ENCODE measurements around the gene NOPCHAP1. TPM values are rescaled to one million over a fixed set of nuclear protein-coding genes. Genes with fewer than 3 reads are reported as not detected.

NOPCHAP1 gene
- total and polyA plus RNA-seq, 11 donors = 3.5 to 14.5 (median 8.5) TPM

- WGBS, 4 donors = 86 to 92% (median 89%) methylated on average over 3 of the region's 3 CpGs
- Histone ChIP-seq H3K4me3 (no peak overlapping the region), H3K4me1 (peaks cover 0 to 12% (median 0%) of the 10 kb centered on the region in 12 donors), H3K27ac (no peak overlapping the region), H3K9me3 (no peaks in the 10 kb centered on the region), H3K36me3 (no peaks in the 10 kb centered on the region), H3K27me3 (peaks cover 0 to 5% (median 0%) of the 10 kb centered on the region in 9 donors)
- intact Hi-C loops (cut with DNase I) = no loop called here
- ATAC-seq (no peak), DNase-seq (no peak)
- TF ChIP-seq CTCF (IDR thresholded peaks at IDR 0.05) = no peak
- no peak for TF ChIP-seq POLR2A (IDR thresholded peaks at IDR 0.05)
These were observed 33.3 kb upstream of the NOPCHAP1 start for GRCh38 chr12:104952816-104953215.

DNA sequence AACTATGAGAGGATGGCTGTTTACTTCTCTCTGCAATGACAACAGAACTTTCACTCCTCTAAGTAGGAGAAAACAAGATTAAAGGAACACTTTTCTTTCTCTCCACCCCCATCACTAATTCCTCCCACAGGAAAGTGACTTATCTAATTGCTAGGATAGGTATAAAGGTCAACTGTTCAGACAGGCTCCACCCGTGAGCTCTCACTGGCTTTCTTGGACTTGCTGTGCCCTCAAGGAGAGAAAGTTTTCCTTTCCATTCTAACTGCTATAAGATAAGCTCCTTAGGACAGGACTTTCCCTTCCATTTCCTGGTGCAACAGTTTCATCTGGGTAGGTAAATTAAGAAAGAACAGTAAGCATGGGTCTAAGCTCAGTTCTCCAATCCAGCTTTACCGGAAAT is 32.8 kb upstream of the NOPCHAP1 start:
- intact Hi-C loops (cut with DNase I) = no loop called here
- Histone ChIP-seq H3K9me3 (no peaks in the 10 kb centered on the region), H3K4me1 (peaks cover 0 to 12% (median 0%) of the 10 kb centered on the region in 12 donors), H3K36me3 (no peaks in the 10 kb centered on the region), H3K4me3 (no peak overlapping the region), H3K27me3 (peaks cover 0 to 5% (median 0%) of the 10 kb centered on the region in 9 donors), H3K27ac (no peak overlapping the region)
- TF ChIP-seq CTCF (IDR thresholded peaks at IDR 0.05) = no peak
- no peak for TF ChIP-seq POLR2A (IDR thresholded peaks at IDR 0.05)
- 67 to 78% (median 72%) methylated on average over 2 of the region's 2 CpGs for WGBS, 4 donors
- DNase-seq = no peak
- ATAC-seq = no peak

GRCh38 chr12:104955703-104956102 is 30.4 kb upstream of the NOPCHAP1 start:
- no peak overlapping the region for H3K4me3 ChIP-seq
- H3K36me3 ChIP-seq = no peaks in the 10 kb centered on the region
- ATAC-seq = no peak
- intact Hi-C loops (cut with DNase I) = no loop called here
- WGBS, 4 donors = 92 to 94% (median 93%) methylated on average over 2 of the region's 2 CpGs
- H3K9me3 ChIP-seq = no peaks in the 10 kb centered on the region
- no peak overlapping the region for H3K27ac ChIP-seq
- peaks cover 0 to 12% (median 0%) of the 10 kb centered on the region in 9 donors for H3K27me3 ChIP-seq
- no peak for DNase-seq
- peaks cover 0 to 28% (median 6%) of the 10 kb centered on the region in 12 donors for H3K4me1 ChIP-seq
- no peak for TF ChIP-seq CTCF (IDR thresholded peaks at IDR 0.05)
- no peak for TF ChIP-seq POLR2A (IDR thresholded peaks at IDR 0.05)

- Histone ChIP-seq H3K36me3 (no peaks in the 10 kb centered on the region), H3K4me3 (peak overlapping the region; percentile 54 to 88 (median 76)), H3K9me3 (no peaks in the 10 kb centered on the region), H3K27me3 (peaks cover 0 to 12% (median 0%) of the 10 kb centered on the region in 9 donors), H3K27ac (peak overlapping the region in 4 of 12 donors; percentile 70 to 84 (median 77)), H3K4me1 (peaks cover 0 to 28% (median 6%) of the 10 kb centered on the region in 12 donors)
- intact Hi-C loops (cut with DNase I) = no loop called here
- ATAC-seq (no peak), DNase-seq (no peak)
- no peak for TF ChIP-seq CTCF (IDR thresholded peaks at IDR 0.05)
- no peak for TF ChIP-seq POLR2A (IDR thresholded peaks at IDR 0.05)
- 40 to 47% (median 43%) methylated on average over 13 of the region's 13 CpGs for WGBS, 4 donors
These were observed 29.0 kb upstream of the NOPCHAP1 start for GRCh38 chr12:104956870-104957718.
